ENCODE data around the gene P2RX4.

GRCh38 chr12:121226399-121226798 is 16.5 kb downstream of the P2RX4 start:
- TF ChIP-seq EZH2phosphoT487 (conservative IDR thresholded peaks at IDR 0.05; ENCODE audit: low read length) (no peak), CTCF (IDR thresholded peaks at IDR 0.05; ENCODE audit: insufficient read depth, low read length, poor library complexity, severe bottlenecking) (no peak)
